HepG2 (cell line): Measurements from ENCODE around the gene LNPK. TPM values are rescaled to one million over a fixed set of nuclear protein-coding genes. Genes with fewer than 3 reads are reported as not detected.

Experiments used
- ATF1 ChIP-seq: IDR thresholded peaks from 2 replicates; pipeline ENCODE4 v1.6.1; 2016; ENCODE audit warnings: mild to moderate bottlenecking, control low read depth
- HOXD1 ChIP-seq: sonication (generic); formaldehyde crosslinking; IDR thresholded peaks from 2 replicates; pipeline ENCODE4 v1.5.0; 2020; ENCODE audit warnings: missing genetic modification reagents
- MATR3 ChIP-seq: sonication (generic); formaldehyde crosslinking; IDR thresholded peaks from 2 replicates; pipeline ENCODE4 v1.4.0; 2020; ENCODE audit warnings: missing genetic modification reagents
- ZBTB1 ChIP-seq: sonication (generic); formaldehyde crosslinking; IDR thresholded peaks from 2 replicates; pipeline ENCODE4 v1.4.0; 2020; ENCODE audit warnings: missing genetic modification reagents, borderline replicate concordance
- ZBTB21 ChIP-seq: sonication (generic); formaldehyde crosslinking; IDR thresholded peaks from 2 replicates; pipeline ENCODE4 v1.4.0; 2020; ENCODE audit warnings: missing genetic modification reagents
- ZNF143 ChIP-seq: sonication (generic); formaldehyde crosslinking; IDR thresholded peaks from 2 replicates; pipeline ENCODE4 v1.4.0; 2020; ENCODE audit warnings: missing genetic modification reagents
- ZNF282 ChIP-seq: fragments of 450-650 bp; IDR thresholded peaks from 2 replicates; pipeline ENCODE4 v1.6.1; 2018; ENCODE audit not compliant: partially characterized antibody
- ZNF34 ChIP-seq: sonication (generic); formaldehyde crosslinking; IDR thresholded peaks from 2 replicates; pipeline ENCODE4 v1.4.0; 2020; ENCODE audit warnings: mild to moderate bottlenecking, missing genetic modification reagents, borderline replicate concordance
- ZSCAN25 ChIP-seq: sonication (generic); formaldehyde crosslinking; IDR thresholded peaks from 2 replicates; pipeline ENCODE4 v1.8.0; 2022; ENCODE audit warnings: mild to moderate bottlenecking, missing genetic modification reagents
- polyA plus RNA-seq, 8 experiments: library from polyadenylated mRNA; depleted of rRNA in 3 of 8; stranded (reverse) in 7 of 8; unstranded in 1 of 8; fragments of >200 nt; fragmentation: Illumina TruSeq in 4 of 8; extraction: Trizol in 4 of 8; gene quantifications; 2 replicates each; pipeline versions ENCODE4 v1.2.1 to v1.2.3, GENCODE V29; 2011 to 2016; ENCODE audit warnings: low read depth in 4 of 8, missing spikeins in 1 of 8, mixed read lengths in 1 of 8; ENCODE audit not compliant: insufficient read depth in 1 of 8
- total RNA-seq, 5 experiments: library from RNA; depleted of rRNA; stranded (reverse); fragments of >200 nt; fragmentation: Illumina TruSeq; extraction: Trizol; gene quantifications; 2 replicates each; pipeline ENCODE4 v1.2.3, GENCODE V29; 2016; ENCODE audit warnings: low read depth in 1 of 5
- TF ChIP-seq, protein P1 (sequence below): sonication (generic); formaldehyde crosslinking; IDR thresholded peaks from 2 replicates; pipeline ENCODE4 v1.8.0; 2022; ENCODE audit warnings: mild to moderate bottlenecking, missing genetic modification reagents, borderline replicate concordance
- TF ChIP-seq, protein P2 (sequence below): sonication (generic); formaldehyde crosslinking; IDR thresholded peaks from 2 replicates; pipeline ENCODE4 v1.5.0; 2020; ENCODE audit warnings: mild to moderate bottlenecking, missing genetic modification reagents
- TF ChIP-seq, protein P3 (sequence below): sonication (generic); formaldehyde crosslinking; IDR thresholded peaks from 2 replicates; pipeline ENCODE4 v1.5.0; 2020; ENCODE audit warnings: missing genetic modification reagents, mild to moderate bottlenecking, borderline replicate concordance
- TF ChIP-seq, protein P4 (sequence below): sonication (generic); formaldehyde crosslinking; IDR thresholded peaks from 2 replicates; pipeline ENCODE4 v1.8.0; 2022; ENCODE audit warnings: missing genetic modification reagents, mild to moderate bottlenecking, borderline replicate concordance
- TF ChIP-seq, protein P5 (sequence below): sonication (generic); formaldehyde crosslinking; IDR thresholded peaks from 2 replicates; pipeline ENCODE4 v1.8.1; 2022; ENCODE audit warnings: low read depth, mild to moderate bottlenecking, missing genetic modification reagents
- TF ChIP-seq, protein P6 (sequence below): sonication (generic); formaldehyde crosslinking; IDR thresholded peaks from 2 replicates; pipeline ENCODE4 v1.8.1; 2023; ENCODE audit warnings: mild to moderate bottlenecking, missing genetic modification reagents
- TF ChIP-seq, protein P7 (sequence below): sonication (generic); formaldehyde crosslinking; IDR thresholded peaks from 2 replicates; pipeline ENCODE4 v1.4.0; 2020; ENCODE audit warnings: mild to moderate bottlenecking, low read depth, missing genetic modification reagents

The LNPK gene
- total and polyA plus RNA-seq, 2 of the 13 experiments (the other 11 are each of a cell fraction or from before 2014, with no cell fraction given) = 25.4 to 26.1 TPM

DNA sequence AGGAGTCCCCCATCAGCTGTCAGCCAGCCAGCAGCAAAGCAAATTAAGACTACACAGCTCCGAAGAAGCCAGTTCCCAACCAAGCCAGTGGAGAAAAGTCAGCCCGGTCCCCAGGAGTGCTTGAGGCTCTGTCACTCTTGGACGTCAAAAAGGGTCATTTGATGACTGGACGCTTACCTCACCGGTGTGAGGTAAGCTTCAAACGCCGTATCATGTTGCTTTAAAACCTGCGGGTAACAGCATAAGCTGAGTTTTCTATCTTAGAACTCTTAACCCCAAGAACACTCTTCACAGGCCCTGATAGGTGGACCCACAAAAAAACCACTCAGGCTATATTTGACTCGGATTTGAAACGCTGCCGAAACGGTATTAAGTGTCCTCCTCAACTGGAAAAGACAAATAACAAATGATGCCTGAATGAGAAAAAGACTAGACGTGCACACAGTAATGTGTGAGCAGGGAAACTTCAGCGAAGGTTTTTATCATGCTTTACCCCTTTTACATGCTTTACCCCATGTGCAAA is 682 bp upstream of the LNPK start (continued):
- TF ChIP-seq ATF1 (CRISPR knock-in tag) = peak; percentile 13; the same call in 1 of the 2 replicates
- TF ChIP-seq, protein P1, sequence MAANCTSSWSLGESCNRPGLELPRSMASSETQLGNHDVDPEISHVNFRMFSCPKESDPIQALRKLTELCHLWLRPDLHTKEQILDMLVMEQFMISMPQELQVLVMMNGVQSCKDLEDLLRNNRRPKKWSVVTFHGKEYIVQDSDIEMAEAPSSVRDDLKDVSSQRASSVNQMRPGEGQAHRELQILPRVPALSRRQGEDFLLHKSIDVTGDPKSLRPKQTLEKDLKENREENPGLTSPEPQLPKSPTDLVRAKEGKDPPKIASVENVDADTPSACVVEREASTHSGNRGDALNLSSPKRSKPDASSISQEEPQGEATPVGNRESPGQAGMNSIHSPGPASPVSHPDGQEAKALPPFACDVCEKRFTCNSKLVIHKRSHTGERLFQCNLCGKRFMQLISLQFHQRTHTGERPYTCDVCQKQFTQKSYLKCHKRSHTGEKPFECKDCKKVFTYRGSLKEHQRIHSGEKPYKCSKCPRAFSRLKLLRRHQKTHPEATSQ (CRISPR knock-in tag) = no peak
- no peak for TF ChIP-seq HOXD1 (CRISPR knock-in tag)
- TF ChIP-seq, protein P2, sequence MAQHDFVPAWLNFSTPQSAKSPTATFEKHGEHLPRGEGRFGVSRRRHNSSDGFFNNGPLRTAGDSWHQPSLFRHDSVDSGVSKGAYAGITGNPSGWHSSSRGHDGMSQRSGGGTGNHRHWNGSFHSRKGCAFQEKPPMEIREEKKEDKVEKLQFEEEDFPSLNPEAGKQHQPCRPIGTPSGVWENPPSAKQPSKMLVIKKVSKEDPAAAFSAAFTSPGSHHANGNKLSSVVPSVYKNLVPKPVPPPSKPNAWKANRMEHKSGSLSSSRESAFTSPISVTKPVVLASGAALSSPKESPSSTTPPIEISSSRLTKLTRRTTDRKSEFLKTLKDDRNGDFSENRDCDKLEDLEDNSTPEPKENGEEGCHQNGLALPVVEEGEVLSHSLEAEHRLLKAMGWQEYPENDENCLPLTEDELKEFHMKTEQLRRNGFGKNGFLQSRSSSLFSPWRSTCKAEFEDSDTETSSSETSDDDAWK (CRISPR knock-in tag) = no peak
- TF ChIP-seq, protein P3, sequence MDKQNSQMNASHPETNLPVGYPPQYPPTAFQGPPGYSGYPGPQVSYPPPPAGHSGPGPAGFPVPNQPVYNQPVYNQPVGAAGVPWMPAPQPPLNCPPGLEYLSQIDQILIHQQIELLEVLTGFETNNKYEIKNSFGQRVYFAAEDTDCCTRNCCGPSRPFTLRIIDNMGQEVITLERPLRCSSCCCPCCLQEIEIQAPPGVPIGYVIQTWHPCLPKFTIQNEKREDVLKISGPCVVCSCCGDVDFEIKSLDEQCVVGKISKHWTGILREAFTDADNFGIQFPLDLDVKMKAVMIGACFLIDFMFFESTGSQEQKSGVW (CRISPR knock-in tag) = no peak
- TF ChIP-seq, protein P4, sequence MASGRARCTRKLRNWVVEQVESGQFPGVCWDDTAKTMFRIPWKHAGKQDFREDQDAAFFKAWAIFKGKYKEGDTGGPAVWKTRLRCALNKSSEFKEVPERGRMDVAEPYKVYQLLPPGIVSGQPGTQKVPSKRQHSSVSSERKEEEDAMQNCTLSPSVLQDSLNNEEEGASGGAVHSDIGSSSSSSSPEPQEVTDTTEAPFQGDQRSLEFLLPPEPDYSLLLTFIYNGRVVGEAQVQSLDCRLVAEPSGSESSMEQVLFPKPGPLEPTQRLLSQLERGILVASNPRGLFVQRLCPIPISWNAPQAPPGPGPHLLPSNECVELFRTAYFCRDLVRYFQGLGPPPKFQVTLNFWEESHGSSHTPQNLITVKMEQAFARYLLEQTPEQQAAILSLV (CRISPR knock-in tag) = no peak
- TF ChIP-seq, protein P5, sequence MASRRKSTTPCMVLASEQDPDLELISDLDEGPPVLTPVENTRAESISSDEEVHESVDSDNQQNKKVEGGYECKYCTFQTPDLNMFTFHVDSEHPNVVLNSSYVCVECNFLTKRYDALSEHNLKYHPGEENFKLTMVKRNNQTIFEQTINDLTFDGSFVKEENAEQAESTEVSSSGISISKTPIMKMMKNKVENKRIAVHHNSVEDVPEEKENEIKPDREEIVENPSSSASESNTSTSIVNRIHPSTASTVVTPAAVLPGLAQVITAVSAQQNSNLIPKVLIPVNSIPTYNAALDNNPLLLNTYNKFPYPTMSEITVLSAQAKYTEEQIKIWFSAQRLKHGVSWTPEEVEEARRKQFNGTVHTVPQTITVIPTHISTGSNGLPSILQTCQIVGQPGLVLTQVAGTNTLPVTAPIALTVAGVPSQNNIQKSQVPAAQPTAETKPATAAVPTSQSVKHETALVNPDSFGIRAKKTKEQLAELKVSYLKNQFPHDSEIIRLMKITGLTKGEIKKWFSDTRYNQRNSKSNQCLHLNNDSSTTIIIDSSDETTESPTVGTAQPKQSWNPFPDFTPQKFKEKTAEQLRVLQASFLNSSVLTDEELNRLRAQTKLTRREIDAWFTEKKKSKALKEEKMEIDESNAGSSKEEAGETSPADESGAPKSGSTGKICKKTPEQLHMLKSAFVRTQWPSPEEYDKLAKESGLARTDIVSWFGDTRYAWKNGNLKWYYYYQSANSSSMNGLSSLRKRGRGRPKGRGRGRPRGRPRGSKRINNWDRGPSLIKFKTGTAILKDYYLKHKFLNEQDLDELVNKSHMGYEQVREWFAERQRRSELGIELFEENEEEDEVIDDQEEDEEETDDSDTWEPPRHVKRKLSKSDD (CRISPR knock-in tag) = no peak
- 0 out of 2 replicates have a peak, but pooled peaks have one; percentile 16 for TF ChIP-seq ZNF34 (CRISPR knock-in tag)
- TF ChIP-seq ZNF282 = no peak
- TF ChIP-seq ZNF143 (CRISPR knock-in tag) = no peak
- no peak for TF ChIP-seq ZBTB1 (CRISPR knock-in tag)
- TF ChIP-seq, protein P6, sequence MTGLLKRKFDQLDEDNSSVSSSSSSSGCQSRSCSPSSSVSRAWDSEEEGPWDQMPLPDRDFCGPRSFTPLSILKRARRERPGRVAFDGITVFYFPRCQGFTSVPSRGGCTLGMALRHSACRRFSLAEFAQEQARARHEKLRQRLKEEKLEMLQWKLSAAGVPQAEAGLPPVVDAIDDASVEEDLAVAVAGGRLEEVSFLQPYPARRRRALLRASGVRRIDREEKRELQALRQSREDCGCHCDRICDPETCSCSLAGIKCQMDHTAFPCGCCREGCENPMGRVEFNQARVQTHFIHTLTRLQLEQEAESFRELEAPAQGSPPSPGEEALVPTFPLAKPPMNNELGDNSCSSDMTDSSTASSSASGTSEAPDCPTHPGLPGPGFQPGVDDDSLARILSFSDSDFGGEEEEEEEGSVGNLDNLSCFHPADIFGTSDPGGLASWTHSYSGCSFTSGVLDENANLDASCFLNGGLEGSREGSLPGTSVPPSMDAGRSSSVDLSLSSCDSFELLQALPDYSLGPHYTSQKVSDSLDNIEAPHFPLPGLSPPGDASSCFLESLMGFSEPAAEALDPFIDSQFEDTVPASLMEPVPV (CRISPR knock-in tag) = no peak
- peak; percentile 91 for TF ChIP-seq ZBTB21 (CRISPR knock-in tag)
- TF ChIP-seq MATR3 (CRISPR knock-in tag) = no peak
- TF ChIP-seq, protein P7, sequence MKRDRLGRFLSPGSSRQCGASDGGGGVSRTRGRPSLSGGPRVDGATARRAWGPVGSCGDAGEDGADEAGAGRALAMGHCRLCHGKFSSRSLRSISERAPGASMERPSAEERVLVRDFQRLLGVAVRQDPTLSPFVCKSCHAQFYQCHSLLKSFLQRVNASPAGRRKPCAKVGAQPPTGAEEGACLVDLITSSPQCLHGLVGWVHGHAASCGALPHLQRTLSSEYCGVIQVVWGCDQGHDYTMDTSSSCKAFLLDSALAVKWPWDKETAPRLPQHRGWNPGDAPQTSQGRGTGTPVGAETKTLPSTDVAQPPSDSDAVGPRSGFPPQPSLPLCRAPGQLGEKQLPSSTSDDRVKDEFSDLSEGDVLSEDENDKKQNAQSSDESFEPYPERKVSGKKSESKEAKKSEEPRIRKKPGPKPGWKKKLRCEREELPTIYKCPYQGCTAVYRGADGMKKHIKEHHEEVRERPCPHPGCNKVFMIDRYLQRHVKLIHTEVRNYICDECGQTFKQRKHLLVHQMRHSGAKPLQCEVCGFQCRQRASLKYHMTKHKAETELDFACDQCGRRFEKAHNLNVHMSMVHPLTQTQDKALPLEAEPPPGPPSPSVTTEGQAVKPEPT = 0 out of 2 replicates have a peak, but pooled peaks have one; percentile 0
- TF ChIP-seq ZSCAN25 (CRISPR knock-in tag) = no peak
